LHCN-M2 (cell line): ENCODE measurements around the gene CEP112. TPM values are rescaled to one million over a fixed set of nuclear protein-coding genes. Genes with fewer than 3 reads are reported as not detected.

ENCODE experiments used
- DNase-seq: peaks from one replicate; pipeline ENCODE4 v3.0.0-alpha.2; 2012; ENCODE audit warnings: low read depth
- total RNA-seq: library from RNA; depleted of rRNA; stranded (reverse); fragments of >200 nt; gene quantifications from 2 replicates; pipeline ENCODE4 v1.2.3, GENCODE V29; 2014

The CEP112 gene
- total RNA-seq, 1 experiment from 2014 or later = 37.2 TPM

DNA sequence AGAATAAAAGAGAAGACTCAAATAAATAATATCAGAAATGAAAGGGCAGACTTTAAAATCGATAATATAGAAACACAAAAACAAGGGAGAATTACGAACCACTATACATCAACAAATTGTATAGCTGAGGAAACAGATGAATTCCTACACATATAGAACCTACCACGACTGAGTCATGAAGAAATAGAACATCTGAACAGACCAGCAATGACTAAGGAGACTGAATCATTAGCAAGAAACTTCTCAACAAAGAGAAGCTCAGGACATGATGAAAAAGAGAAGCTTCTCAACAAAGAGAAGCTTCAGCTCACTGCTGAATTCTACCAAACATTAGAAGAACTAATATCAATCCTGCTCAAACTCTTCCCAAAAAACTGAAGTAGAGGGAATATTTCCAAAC lies 255.9 kb downstream of the CEP112 start:
- peak; percentile 61 for DNase-seq

DNA sequence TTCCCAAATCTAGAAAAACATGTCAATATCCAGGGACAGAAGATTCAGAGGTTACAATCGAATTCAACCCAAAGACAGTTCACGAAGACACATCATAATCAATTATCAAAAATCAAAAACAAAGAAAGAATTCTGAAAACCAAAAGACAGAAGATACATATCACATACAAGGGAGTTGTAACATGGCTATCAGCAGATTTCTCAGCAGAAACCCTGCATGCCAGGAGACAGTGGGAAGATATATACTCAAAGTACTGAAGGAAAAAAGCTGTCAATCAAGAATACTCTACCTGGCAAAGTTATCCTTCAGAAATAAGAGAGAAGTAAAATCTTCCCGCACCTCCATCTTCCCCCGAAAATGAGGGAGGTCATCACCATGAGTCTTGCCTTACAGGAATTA lies 258.6 kb downstream of the CEP112 start:
- no peak for DNase-seq

DNA sequence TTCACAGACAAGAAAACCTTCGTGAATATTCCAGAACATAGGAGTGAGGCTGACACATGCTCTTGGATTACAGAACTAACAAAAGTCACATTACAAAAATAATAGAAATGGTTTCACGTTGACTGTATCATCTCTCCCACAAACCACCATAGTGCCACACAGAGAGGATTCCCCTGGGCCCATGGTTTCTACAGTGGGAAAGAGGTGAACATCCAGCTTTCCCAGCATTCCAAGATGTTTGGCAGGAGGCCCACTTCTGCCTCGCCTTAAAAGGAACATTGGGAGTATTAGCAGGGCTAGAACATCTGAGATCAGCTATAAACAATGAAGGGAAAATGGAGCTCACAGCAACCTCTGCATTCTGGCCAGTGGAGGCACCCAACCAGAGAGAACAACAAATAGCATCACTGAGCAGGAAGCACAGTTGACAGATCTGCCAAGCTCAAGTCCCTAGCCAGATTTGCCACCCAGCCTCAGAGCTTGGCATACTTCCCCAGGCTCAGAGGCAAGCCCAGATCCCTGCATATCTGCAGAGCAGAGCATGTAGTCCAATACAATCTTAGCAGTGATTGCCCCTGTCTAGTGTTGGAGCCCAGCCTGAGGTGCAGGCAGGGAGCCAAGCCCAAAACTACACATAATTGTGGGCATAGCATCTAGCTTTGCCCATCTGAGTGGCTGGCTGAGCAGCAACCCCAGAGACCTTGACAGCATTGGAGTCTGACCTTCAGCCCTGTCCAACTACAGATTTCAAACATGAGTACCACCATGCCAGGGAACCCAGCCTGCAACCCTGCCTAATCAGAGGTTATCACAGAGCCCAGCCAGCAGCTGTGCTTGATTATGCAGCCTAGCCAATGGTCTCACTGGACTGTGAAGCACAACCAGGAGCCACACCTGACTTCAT lies 260.4 kb downstream of the CEP112 start:
- peak; percentile 94 for DNase-seq

DNA sequence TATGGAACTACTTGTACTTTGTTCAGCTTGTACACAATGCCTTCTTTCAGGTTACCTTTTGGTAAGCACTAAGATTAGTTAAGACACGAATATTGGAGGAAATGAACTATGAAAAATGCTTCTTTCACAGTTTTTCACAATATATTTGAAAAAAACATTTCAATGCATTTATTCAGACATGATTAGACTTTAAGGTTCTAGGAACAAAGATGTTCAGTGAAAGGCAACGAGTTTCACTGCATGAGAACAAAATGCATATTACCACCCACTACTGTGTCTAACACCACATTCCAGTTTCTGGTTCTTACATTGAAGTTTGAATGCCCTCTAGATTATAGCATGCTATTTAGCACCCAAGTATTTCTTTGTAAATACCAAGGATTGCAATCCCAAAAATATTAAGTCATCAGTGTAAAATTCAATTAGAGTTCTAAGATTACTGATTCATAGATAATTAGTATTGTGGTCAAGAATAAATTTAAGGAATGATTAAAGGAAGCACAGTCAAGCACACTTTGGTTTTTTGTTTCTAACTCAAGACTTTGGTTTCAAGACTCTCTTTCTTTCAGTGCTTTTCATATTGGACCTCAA lies 261.7 kb downstream of the CEP112 start:
- DNase-seq = no peak

DNA sequence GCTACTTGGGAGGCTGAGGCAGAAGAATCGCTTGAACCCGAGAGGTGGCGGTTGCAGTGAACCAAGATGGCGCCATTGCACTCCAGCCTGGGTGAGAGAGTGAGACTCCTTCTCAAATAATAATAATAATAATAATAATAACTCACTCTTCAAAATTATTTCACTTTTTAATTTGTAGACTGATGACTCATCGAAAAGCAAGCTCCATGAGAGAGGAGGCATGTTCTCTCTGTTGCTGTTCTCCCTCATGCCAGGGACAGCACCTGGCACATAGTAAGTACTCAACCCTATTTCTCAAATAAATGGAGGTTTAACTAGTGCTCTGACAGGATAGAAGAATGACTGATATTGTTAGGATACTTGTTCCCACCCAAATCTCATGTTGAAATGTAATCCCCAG lies 265.3 kb downstream of the CEP112 start:
- no peak for DNase-seq

DNA sequence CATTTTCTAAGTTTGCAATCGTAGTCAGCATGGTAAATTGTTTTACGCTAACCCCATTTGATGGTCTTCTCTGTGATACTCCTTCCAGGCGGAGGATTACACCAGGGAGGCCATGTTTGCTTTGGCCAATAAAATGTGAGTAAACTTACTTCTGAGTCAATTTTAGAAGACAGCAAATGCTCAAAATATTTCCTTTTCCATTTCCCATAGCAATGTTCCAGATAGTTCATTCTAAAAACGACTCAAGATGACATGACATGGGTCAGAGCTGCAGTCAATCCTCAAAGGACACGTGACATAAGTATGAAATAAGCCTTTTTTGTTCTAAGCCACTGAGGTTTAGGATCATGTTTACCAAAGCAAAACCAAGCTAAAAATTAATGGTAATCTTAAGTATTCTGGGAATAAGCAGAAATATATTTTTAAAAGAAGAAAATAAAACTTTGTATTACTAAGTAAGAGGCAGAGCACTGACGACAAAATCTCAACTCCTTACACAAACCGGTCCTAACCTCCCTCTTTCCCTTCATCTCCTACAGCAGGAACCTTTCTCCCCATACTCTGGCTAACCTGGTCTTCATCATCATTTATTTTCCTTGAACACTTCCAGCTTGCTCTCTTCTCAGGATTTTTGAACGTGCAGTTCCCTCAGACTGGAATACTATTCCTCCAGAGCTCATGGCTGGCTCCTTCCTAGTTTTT lies 266.2 kb downstream of the CEP112 start:
- DNase-seq = no peak

DNA sequence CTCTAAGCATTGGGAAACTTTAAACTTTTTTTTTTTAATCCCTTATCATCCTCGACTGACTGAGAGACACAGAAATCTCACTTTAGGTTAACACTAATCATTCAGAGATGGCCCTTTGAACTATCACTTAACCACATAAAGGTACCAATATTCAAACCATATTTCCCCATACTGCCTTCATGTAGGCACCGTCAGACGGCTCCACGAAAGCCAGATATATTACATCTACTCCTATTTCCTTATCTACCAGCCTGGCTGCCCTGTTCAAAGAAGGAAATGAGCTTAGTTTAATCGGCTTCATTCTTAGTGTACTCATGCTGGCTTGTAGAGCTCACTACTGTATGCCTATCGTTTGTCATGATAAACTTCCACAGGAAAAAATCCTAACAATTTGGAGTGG lies 270.9 kb downstream of the CEP112 start:
- no peak for DNase-seq

DNA sequence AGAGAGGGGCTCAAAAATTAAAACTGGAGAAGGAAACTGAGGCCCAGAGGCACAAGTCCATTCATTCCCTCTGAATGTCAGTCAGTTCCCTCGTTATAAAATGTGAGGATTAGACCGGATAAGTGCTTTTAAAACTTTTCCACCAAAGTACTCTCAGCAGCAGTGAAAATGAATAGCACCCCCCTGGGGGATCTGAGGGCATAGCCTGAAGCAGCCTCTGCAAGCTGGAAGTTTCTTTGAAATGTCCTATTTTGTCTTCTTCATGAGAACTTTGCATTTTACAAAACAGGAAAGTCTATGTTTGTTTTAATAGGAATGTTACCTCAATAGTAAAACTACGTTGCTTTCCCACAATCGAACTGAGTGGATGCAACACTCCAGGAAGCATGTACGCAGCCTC lies 273.0 kb downstream of the CEP112 start:
- DNase-seq = no peak

DNA sequence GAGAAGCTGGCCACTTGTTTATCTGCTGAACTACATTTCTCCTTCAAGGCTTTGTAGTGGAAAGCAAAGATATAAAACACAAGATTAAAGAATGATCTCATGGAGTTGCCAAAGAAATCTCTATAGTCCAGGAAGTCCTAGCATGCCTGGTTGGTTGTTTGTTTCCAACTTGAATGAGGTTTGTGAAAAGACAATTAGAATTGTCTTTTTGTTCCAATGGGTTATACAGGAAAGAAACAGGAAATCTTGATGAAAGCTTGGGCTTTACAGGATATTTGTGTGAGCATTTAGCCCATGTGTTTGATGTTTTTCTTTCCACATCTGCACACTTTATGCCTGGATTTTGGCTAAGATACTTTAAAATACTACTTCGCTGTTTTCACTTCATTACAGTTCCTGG lies 273.4 kb downstream of the CEP112 start:
- DNase-seq = no peak

DNA sequence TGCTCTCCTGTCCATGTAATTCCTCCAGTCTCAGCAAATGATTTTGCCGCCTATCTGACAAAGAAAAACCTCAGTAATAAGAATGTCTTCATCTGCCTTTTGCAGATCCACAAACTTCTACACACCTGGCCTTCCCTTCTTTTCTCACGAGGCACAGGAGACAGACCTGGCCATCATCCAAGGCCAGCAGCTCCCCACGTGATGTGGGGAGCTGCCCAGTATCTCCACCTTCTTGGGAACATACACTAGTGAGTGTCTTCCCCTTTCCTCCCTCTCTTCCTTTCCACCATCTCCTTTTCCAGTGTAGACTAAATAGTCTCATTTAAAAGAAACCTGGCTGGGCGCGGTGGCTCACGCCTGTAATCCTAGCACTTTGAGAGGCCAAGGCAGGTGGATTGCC lies 274.4 kb downstream of the CEP112 start:
- DNase-seq = no peak

DNA sequence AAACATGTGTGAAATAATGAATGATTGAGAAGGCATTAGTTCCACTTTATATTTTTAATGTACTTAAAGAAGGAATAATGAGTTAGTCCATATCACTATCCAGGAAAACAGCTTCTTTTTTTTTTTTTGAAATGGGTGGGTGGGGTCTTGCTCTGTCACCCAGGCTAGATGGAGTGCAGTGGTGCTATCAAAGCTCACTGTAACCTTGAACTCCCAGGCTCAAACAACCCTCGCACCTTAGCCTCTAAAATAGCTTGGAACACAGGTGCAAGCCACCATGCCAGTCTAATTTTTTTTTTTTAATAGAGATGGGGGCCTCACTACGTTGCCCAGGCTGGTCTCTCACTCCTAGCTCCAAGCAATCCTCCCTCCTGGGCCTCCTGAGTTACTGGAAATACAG lies 275.5 kb downstream of the CEP112 start:
- no peak for DNase-seq

DNA sequence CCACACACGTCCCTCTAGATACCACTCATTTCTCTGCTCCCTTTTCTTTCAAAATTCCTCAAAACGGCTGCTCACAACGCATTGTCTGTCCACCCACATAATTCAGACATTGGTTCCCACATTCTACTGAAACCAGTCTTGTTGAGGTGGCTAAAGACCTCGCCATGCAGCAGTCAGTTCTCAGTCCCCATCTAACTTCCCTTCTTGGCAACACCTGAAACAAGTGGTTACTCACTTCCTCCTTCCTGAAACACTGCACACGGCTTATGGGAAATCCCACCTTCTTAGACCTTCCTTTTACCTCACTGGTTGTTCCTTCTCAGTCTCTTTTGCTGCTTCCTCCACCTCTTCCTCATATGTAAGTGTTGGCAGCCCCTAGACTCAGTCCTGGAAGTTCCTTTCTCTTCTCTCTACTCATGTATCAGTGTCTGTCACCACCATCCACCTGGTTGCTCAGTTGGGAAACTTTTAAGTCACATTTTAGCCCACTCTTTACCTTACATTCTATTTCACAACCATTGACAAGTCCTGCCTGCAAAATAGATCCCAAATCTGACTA lies 277.1 kb downstream of the CEP112 start:
- DNase-seq = no peak

DNA sequence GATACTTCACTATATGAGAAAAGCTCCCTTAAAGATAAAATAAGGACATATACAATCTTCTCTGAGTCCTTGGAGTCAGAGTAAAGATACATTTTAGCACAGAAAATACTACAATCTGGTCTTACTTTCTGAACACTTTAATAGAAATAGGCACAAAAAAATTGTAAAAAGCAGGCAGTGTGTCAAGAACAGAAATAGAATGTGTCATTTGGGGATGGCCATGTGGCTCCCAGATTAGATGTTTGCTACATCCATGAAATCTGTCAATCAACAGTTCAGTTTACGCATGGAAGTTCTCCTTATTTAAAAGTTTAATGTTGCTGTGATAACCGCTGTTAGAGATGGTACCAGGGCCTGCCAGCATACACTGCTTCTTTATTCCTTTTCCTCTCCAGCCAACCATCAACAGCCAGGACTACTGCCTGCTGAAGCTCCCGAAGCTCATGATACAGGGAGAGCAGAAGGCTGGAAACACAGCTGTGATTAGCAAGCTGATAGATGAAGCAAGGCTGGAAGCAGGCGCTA lies 278.5 kb downstream of the CEP112 start:
- no peak for DNase-seq

DNA sequence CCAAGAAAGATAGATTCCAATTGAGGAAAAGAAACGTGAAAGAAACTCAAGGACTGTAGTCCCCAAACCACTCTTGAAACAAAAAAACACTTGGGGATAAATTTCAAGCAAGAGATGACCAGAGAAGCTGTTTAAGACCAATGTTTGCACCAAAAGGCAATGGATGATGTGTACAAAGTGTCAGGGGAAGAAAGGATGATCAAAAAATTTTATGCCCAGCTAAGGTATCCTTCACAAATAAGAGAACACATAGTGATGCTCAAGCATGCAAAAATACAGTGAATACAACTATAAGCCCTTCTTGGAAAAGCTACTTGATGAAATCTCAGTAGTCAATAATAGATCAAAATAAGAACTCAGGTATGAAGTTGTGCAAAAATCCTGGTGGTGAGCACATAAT lies 281.1 kb downstream of the CEP112 start:
- DNase-seq = no peak

DNA sequence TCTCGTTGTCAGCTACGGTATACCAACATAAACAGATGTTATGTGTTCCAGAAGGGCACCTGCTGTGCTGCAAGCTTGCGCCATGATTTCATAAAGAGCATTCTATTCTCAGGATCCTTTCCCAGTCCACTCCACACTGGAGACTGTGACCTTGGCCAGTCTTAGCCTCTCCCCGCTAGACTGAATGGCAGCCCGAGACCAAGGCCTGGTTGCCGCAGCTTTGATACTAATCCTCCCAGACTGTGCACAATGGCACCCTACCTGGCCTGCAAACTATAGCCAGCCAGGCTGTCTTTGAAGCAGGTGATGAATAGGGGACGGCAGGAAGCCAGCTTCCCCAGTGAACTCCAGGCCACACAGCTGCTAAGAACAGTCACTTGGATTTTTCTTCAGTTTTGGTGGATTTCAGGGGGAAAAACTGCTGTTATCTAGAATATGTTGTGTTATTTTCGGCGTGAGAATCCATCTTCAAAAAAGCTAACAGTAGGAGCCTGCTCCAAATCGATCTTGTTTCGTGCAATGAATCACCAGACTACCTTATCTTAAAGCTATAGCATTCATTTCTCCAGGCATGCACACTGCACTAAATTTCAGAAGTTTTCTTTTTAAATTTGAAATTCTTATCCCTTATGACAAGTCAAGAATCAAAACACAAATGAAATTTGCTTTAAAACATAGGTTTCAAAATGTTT lies 289.0 kb downstream of the CEP112 start:
- DNase-seq = no peak

DNA sequence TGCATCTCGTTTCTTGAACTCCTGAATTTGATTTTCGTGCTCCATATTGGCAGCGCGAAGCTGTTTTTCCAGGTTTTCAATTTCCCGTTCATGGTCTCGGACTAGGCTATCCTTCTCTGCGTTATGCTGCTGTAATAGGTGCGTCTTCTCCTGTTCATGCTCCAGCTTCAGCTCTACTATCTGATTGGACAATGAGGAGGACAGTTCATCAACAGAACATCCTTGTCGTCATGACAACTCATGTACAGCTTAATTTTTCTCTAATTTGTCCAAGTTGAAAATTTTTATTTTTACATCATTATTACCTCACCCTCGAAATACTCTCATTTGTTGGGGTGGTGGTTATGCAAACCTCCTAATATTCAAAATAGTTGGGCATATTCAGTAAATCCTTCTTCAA lies 289.8 kb downstream of the CEP112 start:
- no peak for DNase-seq

DNA sequence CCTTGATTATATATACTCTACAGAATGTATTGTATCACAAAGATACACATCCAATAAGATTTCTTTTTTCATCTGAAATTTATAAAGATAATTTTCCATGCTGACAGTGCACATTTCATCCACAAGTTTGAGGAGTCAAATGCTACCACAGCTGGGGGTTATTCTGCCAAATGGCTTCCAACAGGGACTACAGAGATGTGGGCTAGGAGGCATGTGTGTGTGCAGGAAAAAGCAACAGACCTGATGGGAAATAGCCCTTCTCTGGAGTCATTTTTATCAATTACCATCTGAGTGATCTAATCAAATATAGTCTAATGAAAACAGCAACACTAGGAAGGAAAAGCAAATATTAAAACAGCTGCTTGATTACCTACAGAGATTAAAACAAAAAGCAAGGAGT lies 290.5 kb downstream of the CEP112 start:
- DNase-seq = no peak

DNA sequence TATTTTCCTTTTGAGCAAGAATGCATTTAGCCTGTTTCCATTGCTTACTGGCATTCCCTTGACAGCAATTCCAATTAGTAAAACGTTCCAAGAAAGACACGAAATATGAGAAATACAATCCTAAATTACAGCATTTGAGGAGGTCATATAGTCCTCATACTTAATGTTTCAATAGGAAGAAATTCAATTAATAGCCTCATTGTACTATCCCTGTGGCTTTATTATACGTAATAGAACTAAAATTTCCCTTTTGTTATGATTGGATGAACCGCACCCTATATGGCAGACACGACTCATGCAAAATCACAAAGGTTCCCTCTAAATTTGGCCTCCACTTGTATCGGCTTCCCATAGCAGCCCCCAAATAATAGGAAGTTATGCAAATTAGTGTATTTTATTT lies 291.7 kb downstream of the CEP112 start:
- DNase-seq = no peak

DNA sequence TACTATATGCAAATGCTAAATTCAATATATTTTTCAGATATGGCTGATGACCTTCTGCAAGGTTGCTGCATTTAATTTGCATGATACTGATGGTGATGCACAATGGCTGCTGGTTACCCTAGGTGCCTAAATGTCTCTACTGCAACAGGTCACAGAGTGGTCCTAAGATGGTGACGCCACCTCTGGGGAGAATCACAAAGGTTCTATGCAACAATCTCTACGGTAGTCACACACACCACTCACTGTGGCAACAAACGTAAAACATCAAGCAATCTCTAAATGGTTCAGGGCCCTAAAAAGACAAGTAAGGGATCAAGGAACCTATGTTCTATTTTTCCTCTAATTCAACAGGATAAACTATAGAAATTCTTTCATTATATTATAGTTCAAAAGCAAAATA lies 293.3 kb downstream of the CEP112 start:
- DNase-seq = no peak

DNA sequence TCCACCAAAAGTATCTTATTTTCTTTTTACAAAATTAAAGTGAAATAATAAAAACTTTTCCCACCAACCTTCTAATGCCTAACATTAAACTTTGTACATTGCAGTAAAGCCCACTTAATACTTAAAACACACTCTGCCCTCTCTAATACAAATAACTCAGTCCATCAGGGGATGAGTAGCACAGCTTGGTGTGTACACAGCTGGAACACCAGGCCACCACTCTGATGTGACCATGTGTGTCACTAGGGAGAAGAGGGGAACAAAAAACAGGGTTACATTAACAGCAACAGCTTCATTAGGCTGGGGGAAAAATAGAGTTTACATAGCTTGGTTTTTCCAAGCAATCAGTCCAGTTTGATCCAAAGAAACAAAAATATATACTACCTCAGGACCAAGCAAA lies 295.0 kb downstream of the CEP112 start:
- DNase-seq = no peak

DNA sequence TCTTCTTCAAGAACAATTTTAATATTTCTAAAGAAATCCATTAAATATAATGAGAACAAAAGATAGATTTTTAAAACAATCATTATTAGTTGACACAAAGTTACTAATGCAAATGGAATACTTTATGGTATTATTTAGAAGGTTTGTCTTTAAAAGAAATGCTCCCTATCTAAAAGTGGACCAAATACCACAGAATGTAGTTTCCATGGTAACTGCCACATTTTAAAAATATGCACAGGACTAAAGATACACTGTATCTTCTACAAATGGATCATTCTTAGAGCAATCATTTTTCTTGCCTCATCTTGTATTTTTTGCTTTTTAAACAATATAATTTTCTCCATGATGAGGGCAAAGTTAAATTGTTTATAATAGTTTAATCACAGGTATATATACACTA lies 296.0 kb downstream of the CEP112 start:
- DNase-seq = peak; percentile 19
